Liver (tissue), 9 donors: Measurements from ENCODE around the gene DNAAF1. TPM values are rescaled to one million over a fixed set of nuclear protein-coding genes. Genes with fewer than 3 reads are reported as not detected.

ENCODE experiments used
- DNase-seq: peaks from one replicate; pipeline ENCODE4 v3.0.0-alpha.2; 2017; ENCODE audit warnings: low spot score
- H3K27ac ChIP-seq, 2 donors: one replicate each; pipeline ENCODE4 v1.7.0; 2013; ENCODE audit warnings: inconsistent platforms in 2 of 2, low read length in 2 of 2, control low read depth in 1 of 2, low read depth in 1 of 2, mild to moderate bottlenecking in 1 of 2
- H3K27me3 ChIP-seq, 4 donors: one replicate each; pipeline versions ENCODE4 v1.6.1 to v1.7.0; 2013; ENCODE audit warnings: low read length in 3 of 4, inconsistent platforms in 1 of 4, mild to moderate bottlenecking in 1 of 4, moderate library complexity in 1 of 4; ENCODE audit not compliant: control insufficient read depth in 4 of 4, insufficient read depth in 4 of 4
- H3K36me3 ChIP-seq, 4 donors: one replicate each; pipeline versions ENCODE4 v1.6.1 to v1.7.0; 2013; ENCODE audit warnings: low read length in 3 of 4, mild to moderate bottlenecking in 3 of 4, low read depth in 1 of 4, moderate library complexity in 1 of 4; ENCODE audit not compliant: control insufficient read depth in 4 of 4, insufficient read depth in 3 of 4
- H3K4me1 ChIP-seq, 4 donors: one replicate each; pipeline versions ENCODE4 v1.6.1 to v1.7.0; 2013; ENCODE audit warnings: low read length in 3 of 4, mild to moderate bottlenecking in 3 of 4, moderate library complexity in 1 of 4; ENCODE audit not compliant: control insufficient read depth in 4 of 4, insufficient read depth in 4 of 4
- H3K4me3 ChIP-seq, 3 donors: one replicate each; pipeline versions ENCODE4 v1.6.1 to v1.7.0; 2013; ENCODE audit warnings: low read length in 3 of 3, control low read depth in 1 of 3, low read depth in 1 of 3, mild to moderate bottlenecking in 1 of 3
- H3K9ac ChIP-seq, 2 donors: one replicate each; pipeline ENCODE4 v1.7.0; 2013; ENCODE audit warnings: low read length in 2 of 2, mild to moderate bottlenecking in 2 of 2, moderate library complexity in 2 of 2, control low read depth in 1 of 2, low read depth in 1 of 2
- H3K9me3 ChIP-seq, 4 donors: one replicate each; pipeline versions ENCODE4 v1.6.1 to v1.7.0; 2013; ENCODE audit warnings: low read length in 3 of 4; ENCODE audit not compliant: control insufficient read depth in 4 of 4
- ATF3 ChIP-seq: IDR thresholded peaks from 2 replicates; pipeline ENCODE4 v1.6.1; 2016; ENCODE audit warnings: antibody characterized with exemption
- EGR1 ChIP-seq, 2 donors: IDR thresholded peaks; 2 replicates each; pipeline ENCODE4 v1.6.1; 2016 to 2018; ENCODE audit warnings: antibody characterized with exemption in 2 of 2, low read depth in 2 of 2
- FOXA1 ChIP-seq: IDR thresholded peaks from 2 replicates; pipeline ENCODE4 v1.6.1; 2016; ENCODE audit warnings: antibody characterized with exemption
- FOXA2 ChIP-seq: IDR thresholded peaks from 2 replicates; pipeline ENCODE4 v1.6.1; 2016; ENCODE audit warnings: antibody characterized with exemption
- GABPA ChIP-seq, 2 donors: IDR thresholded peaks in 1 of 2; conservative IDR thresholded peaks in 1 of 2; 2 replicates each; pipeline ENCODE4 v1.6.1; 2016; ENCODE audit warnings: antibody characterized with exemption in 2 of 2, mild to moderate bottlenecking in 1 of 2, moderate library complexity in 1 of 2
- HNF4A ChIP-seq, 2 donors: conservative IDR thresholded peaks; 2 replicates each; pipeline ENCODE4 v1.6.1; 2016; ENCODE audit warnings: antibody characterized with exemption in 2 of 2, mild to moderate bottlenecking in 2 of 2
- HNF4G ChIP-seq: IDR thresholded peaks from 2 replicates; pipeline ENCODE4 v1.6.1; 2016; ENCODE audit warnings: antibody characterized with exemption
- JUND ChIP-seq, 2 donors: IDR thresholded peaks; 2 replicates each; pipeline ENCODE4 v1.6.1; 2016; ENCODE audit warnings: antibody characterized with exemption in 2 of 2
- NR2F2 ChIP-seq: IDR thresholded peaks from 2 replicates; pipeline ENCODE4 v1.6.1; 2016; ENCODE audit warnings: antibody characterized with exemption
- RAD21 ChIP-seq, 2 donors: IDR thresholded peaks; 2 replicates each; pipeline ENCODE4 v1.6.1; 2016; ENCODE audit warnings: antibody characterized with exemption in 2 of 2, mild to moderate bottlenecking in 2 of 2
- REST ChIP-seq: IDR thresholded peaks from 2 replicates; pipeline ENCODE4 v1.6.1; 2016; ENCODE audit warnings: antibody characterized with exemption, mild to moderate bottlenecking
- RXRA ChIP-seq, 2 donors: IDR thresholded peaks; 2 replicates each; pipeline ENCODE4 v1.6.1; 2017 to 2018; ENCODE audit warnings: antibody characterized with exemption in 2 of 2, mild to moderate bottlenecking in 1 of 2
- SP1 ChIP-seq: IDR thresholded peaks from 2 replicates; pipeline ENCODE4 v1.6.1; 2018; ENCODE audit warnings: antibody characterized with exemption, mild to moderate bottlenecking
- TAF1 ChIP-seq: conservative IDR thresholded peaks from 2 replicates; pipeline ENCODE4 v1.6.1; 2016; ENCODE audit warnings: antibody characterized with exemption, mild to moderate bottlenecking
- YY1 ChIP-seq: IDR thresholded peaks from 2 replicates; pipeline ENCODE4 v1.6.1; 2016; ENCODE audit warnings: antibody characterized with exemption, mild to moderate bottlenecking
- ZBTB33 ChIP-seq: IDR thresholded peaks from 2 replicates; pipeline ENCODE4 v1.6.1; 2016; ENCODE audit warnings: antibody characterized with exemption
- WGBS: extraction: QIAGEN DNeasy Blood & Tissue Kit; methylation state at CpG from one replicate; pipeline ENCODE4 v1.1.7; 2013; 5-methylcytosine and 5-hydroxymethylcytosine counted together
- polyA plus RNA-seq, 2 donors: library from polyadenylated mRNA; stranded (reverse) in 1 of 2; unstranded in 1 of 2; fragments of 200-250 nt in 1 of 2; fragments of >200 nt in 1 of 2; fragmentation: Nextera tagmentation in 1 of 2; extraction: Ambion mirVana in 1 of 2; gene quantifications; one replicate each; pipeline versions ENCODE4 v1.2.1 to v1.2.3, GENCODE V29; 2013 to 2015
- total RNA-seq, 2 donors: library from RNA; depleted of rRNA; stranded (reverse); fragments of >200 nt; gene quantifications; one replicate each; pipeline ENCODE4 v1.2.3, GENCODE V29; 2014
- TF ChIP-seq, protein P1 (sequence below): fragments of 150-350 bp; IDR thresholded peaks from 2 replicates; pipeline ENCODE4 v1.5.1; 2017; ENCODE audit warnings: improper control_type of control experiment, low read depth, low read length; ENCODE audit not compliant: missing input control
- TF ChIP-seq, protein P2 (sequence below): IDR thresholded peaks from 2 replicates; pipeline ENCODE4 v1.6.1; 2016; ENCODE audit warnings: antibody characterized with exemption
- donor health status: healthy.
- donor health status: healthy.
- donor health status: healthy.
- donor health status: healthy.
- donor health status: healthy.

Gene DNAAF1
- total and polyA plus RNA-seq, 4 donors = under 0.01 to 0.08 (median 0.06) TPM; not detected in 1

DNA sequence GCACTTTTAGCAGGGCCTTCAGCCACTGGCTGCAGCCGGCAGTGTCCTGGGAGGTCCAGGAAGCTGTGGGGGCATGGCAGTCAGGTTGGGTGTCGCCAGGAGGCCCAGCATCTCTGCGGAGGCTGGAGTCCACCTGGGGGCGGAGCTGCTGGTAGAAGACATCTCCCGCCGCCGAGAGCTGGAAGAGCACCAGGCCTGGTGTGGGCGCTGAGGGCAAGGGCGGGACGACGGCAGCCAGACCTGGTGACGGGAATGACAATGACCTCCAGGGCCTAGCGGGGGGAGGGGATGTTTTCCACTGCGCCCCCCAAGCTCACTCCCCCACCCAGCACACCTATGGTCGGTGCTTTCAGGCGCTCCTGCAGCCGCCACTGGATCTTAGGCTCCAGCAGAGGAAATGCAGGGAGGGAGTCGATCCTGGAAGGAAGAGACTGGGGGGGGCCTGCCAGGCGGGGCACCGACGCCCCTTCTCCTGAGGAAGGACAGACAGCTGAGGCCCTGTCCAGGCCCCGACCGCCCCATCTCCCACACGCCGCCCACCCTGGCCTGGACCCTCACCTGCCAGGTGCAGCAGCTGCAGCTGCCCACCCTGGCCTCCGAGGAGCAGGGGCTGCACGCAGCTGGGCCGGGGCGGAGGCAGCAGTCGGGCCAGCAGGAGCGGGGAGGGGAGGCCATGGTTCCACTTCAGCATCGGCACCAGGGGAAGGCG lies 34.7 kb downstream of the DNAAF1 start:
- H3K9me3 ChIP-seq = no peaks in the 10 kb centered on the region
- peaks cover 0 to 27% (median 13%) of the 10 kb centered on the region in 4 donors for H3K4me1 ChIP-seq
- peaks cover 9 to 53% (median 19%) of the 10 kb centered on the region in 4 donors for H3K36me3 ChIP-seq
- H3K9ac ChIP-seq = no peak overlapping the region
- H3K27me3 ChIP-seq = no peaks in the 10 kb centered on the region
- TF ChIP-seq ATF3 = no peak
- no peak for TF ChIP-seq GABPA (IDR thresholded peaks at IDR 0.05 in 1 of 2, conservative IDR thresholded peaks at IDR 0.05 in 1 of 2)
- no peak for TF ChIP-seq RXRA (IDR thresholded peaks at IDR 0.05)
- TF ChIP-seq EGR1 (IDR thresholded peaks at IDR 0.05; ENCODE audit: low read depth in 2 of 2) = no peak
- no peak for TF ChIP-seq YY1
- TF ChIP-seq NR2F2 = no peak
- no peak for TF ChIP-seq FOXA1
- TF ChIP-seq TAF1 = no peak
- TF ChIP-seq ZBTB33 = no peak
- TF ChIP-seq SP1 = no peak
- no peak for TF ChIP-seq JUND (IDR thresholded peaks at IDR 0.05)
- TF ChIP-seq FOXA2 = no peak
- TF ChIP-seq HNF4A (conservative IDR thresholded peaks at IDR 0.05) = no peak
- TF ChIP-seq REST = no peak
- TF ChIP-seq RAD21 (IDR thresholded peaks at IDR 0.05) = no peak
- TF ChIP-seq, protein P1, sequence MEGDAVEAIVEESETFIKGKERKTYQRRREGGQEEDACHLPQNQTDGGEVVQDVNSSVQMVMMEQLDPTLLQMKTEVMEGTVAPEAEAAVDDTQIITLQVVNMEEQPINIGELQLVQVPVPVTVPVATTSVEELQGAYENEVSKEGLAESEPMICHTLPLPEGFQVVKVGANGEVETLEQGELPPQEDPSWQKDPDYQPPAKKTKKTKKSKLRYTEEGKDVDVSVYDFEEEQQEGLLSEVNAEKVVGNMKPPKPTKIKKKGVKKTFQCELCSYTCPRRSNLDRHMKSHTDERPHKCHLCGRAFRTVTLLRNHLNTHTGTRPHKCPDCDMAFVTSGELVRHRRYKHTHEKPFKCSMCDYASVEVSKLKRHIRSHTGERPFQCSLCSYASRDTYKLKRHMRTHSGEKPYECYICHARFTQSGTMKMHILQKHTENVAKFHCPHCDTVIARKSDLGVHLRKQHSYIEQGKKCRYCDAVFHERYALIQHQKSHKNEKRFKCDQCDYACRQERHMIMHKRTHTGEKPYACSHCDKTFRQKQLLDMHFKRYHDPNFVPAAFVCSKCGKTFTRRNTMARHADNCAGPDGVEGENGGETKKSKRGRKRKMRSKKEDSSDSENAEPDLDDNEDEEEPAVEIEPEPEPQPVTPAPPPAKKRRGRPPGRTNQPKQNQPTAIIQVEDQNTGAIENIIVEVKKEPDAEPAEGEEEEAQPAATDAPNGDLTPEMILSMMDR = no peak
- TF ChIP-seq, protein P2, sequence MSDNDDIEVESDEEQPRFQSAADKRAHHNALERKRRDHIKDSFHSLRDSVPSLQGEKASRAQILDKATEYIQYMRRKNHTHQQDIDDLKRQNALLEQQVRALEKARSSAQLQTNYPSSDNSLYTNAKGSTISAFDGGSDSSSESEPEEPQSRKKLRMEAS = no peak
- no peak for TF ChIP-seq HNF4G
- H3K4me3 ChIP-seq = no peak overlapping the region
- 90% methylated on average over 33 of the region's 33 CpGs for WGBS
- DNase-seq = no peak
- H3K27ac ChIP-seq = no peak overlapping the region
